HG03442 (cell line): ENCODE results near the gene TP53I11.

ENCODE experiments used
- ATAC-seq: cut with Tn5 transposase; IDR thresholded peaks from one replicate; pipeline ENCODE4 v1.9.1; 2021; ENCODE audit warnings: mild to moderate bottlenecking, moderate library complexity; ENCODE audit not compliant: unreplicated experiment

The TP53I11 gene

GRCh38 chr11:44916331-44916730, 34.4 kb downstream of the TP53I11 start:
- no peak for ATAC-seq

- ATAC-seq = no peak
Observed at GRCh38 chr11:44915621-44916020, 35.1 kb downstream of the TP53I11 start.

GRCh38 chr11:44915004-44915403, 35.7 kb downstream of the TP53I11 start:
- ATAC-seq = no peak

GRCh38 chr11:44914105-44914504, 36.6 kb downstream of the TP53I11 start:
- no peak for ATAC-seq

GRCh38 chr11:44913502-44913901, 37.2 kb downstream of the TP53I11 start:
- no peak for ATAC-seq

GRCh38 chr11:44912270-44912987, 38.3 kb downstream of the TP53I11 start:
- no peak for ATAC-seq

- ATAC-seq = no peak
Observed at GRCh38 chr11:44911029-44911814, 39.5 kb downstream of the TP53I11 start.

GRCh38 chr11:44910591-44910990, 40.1 kb downstream of the TP53I11 start:
- ATAC-seq = no peak

GRCh38 chr11:44909557-44909956, 41.1 kb downstream of the TP53I11 start:
- no peak for ATAC-seq

- ATAC-seq = no peak
Observed at GRCh38 chr11:44906649-44907048, 44.0 kb downstream of the TP53I11 start.

GRCh38 chr11:44905131-44905866, 45.4 kb downstream of the TP53I11 start:
- no peak for ATAC-seq

GRCh38 chr11:44904261-44905020, 46.2 kb downstream of the TP53I11 start:
- ATAC-seq = no peak

GRCh38 chr11:44903518-44903917, 47.2 kb downstream of the TP53I11 start:
- no peak for ATAC-seq

GRCh38 chr11:44903035-44903434, 47.6 kb downstream of the TP53I11 start:
- no peak for ATAC-seq

GRCh38 chr11:44901786-44902185, 48.9 kb downstream of the TP53I11 start:
- no peak for ATAC-seq

- ATAC-seq = no peak
Observed at GRCh38 chr11:44901120-44901633, 49.5 kb downstream of the TP53I11 start.

- ATAC-seq = no peak
Observed at GRCh38 chr11:44899959-44900358, 50.7 kb downstream of the TP53I11 start.

- no peak for ATAC-seq
Observed at GRCh38 chr11:44893846-44894617, 56.7 kb downstream of the TP53I11 start.

GRCh38 chr11:44893308-44893822, 57.3 kb downstream of the TP53I11 start:
- ATAC-seq = no peak

GRCh38 chr11:44892843-44893242, 57.8 kb downstream of the TP53I11 start:
- ATAC-seq = no peak
